ENCODE results near the gene ITFG2.

Gene ITFG2

DNA sequence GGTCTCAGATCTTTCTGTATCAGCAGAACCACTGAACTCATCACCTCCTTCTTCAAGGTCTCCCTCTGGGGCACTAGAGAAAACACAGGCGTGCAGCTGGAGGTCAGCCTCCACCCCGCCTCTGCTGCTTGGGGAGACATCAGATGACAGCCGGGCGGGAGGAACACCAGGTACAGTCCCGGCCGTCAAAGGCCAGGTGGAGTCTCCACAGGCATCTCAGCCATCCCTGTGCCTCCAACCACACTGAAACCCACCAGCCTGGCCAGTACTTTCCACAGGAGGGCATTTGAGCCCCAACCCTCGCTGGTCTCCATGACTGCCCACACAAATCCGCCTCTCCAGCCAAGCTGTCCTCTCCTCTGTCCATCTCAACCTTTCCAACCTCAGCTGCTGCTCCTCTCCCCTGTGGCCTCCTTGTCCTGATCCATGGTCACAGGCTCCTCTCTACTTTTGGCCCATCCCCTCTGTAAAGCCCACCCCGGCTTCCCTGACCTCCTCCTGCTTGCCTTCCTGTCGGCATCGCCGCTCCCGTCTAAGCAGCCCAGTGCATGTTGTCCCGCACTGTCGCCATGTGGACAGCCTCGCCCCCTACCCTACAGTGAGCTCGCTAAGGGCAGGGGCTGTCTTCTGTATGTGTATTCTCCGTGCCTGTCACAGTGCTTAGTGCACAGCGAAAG is 39.1 kb upstream of the ITFG2 start:
- H3K36me3 ChIP-seq (replicated peaks; ENCODE audit: insufficient read depth, low read length) = no peaks in the 10 kb centered on the region
- no peaks in the 10 kb centered on the region for H3F3A ChIP-seq (ENCODE audit: insufficient read depth, low read length)
- H3K79me2 ChIP-seq (ENCODE audit: low read length) = no peaks in the 10 kb centered on the region
- TF ChIP-seq CTCF (IDR thresholded peaks at IDR 0.05; ENCODE audit: low read length) (no peak), EZH2phosphoT487 (IDR thresholded peaks at IDR 0.05; ENCODE audit: low read length) (no peak), EZH2 (optimal IDR thresholded peaks at IDR 0.05; ENCODE audit: low read depth, low read length) (no peak)
- no peaks in the 10 kb centered on the region for H4K20me1 ChIP-seq (ENCODE audit: insufficient read depth, low read length)
- H3K9me2 ChIP-seq (replicated peaks; ENCODE audit: insufficient read depth, low read length) = no peaks in the 10 kb centered on the region
- no peak for DNase-seq
- H3K27ac ChIP-seq (ENCODE audit: low read length) = no peak overlapping the region
- H2AFZ ChIP-seq (ENCODE audit: low read length) = no peak overlapping the region
- no peak overlapping the region for H3K4me3 ChIP-seq (ENCODE audit: low read length)
- H3K4me2 ChIP-seq (ENCODE audit: low read depth, low read length) = no peak overlapping the region
- H3K9ac ChIP-seq (ENCODE audit: low read length) = no peak overlapping the region
- no peaks in the 10 kb centered on the region for H3K4me1 ChIP-seq (ENCODE audit: low read length)
- no peaks in the 10 kb centered on the region for H3K9me3 ChIP-seq (replicated peaks; ENCODE audit: insufficient read depth, low read length)
- H3K27me3 ChIP-seq (replicated peaks; ENCODE audit: insufficient read depth, low read length) = no peaks in the 10 kb centered on the region

- Histone ChIP-seq H3K36me3 (replicated peaks; ENCODE audit: insufficient read depth, low read length) (no peaks in the 10 kb centered on the region), H3K4me2 (ENCODE audit: low read depth, low read length) (no peak overlapping the region), H3K27me3 (replicated peaks; ENCODE audit: insufficient read depth, low read length) (no peaks in the 10 kb centered on the region), H3K4me3 (ENCODE audit: low read length) (no peak overlapping the region), H3K9me2 (replicated peaks; ENCODE audit: insufficient read depth, low read length) (no peaks in the 10 kb centered on the region), H3F3A (ENCODE audit: insufficient read depth, low read length) (no peaks in the 10 kb centered on the region), H3K9me3 (replicated peaks; ENCODE audit: insufficient read depth, low read length) (no peaks in the 10 kb centered on the region), H3K27ac (ENCODE audit: low read length) (no peak overlapping the region), H4K20me1 (ENCODE audit: insufficient read depth, low read length) (no peaks in the 10 kb centered on the region), H3K9ac (ENCODE audit: low read length) (no peak overlapping the region), H3K4me1 (ENCODE audit: low read length) (no peaks in the 10 kb centered on the region), H2AFZ (ENCODE audit: low read length) (no peak overlapping the region), H3K79me2 (ENCODE audit: low read length) (no peaks in the 10 kb centered on the region)
- no peak for DNase-seq
- no peak for TF ChIP-seq CTCF (IDR thresholded peaks at IDR 0.05; ENCODE audit: low read length)
- TF ChIP-seq EZH2 (optimal IDR thresholded peaks at IDR 0.05; ENCODE audit: low read depth, low read length) = no peak
- no peak for TF ChIP-seq EZH2phosphoT487 (IDR thresholded peaks at IDR 0.05; ENCODE audit: low read length)
Observed at GRCh38 chr12:2775431-2775830, 37.0 kb upstream of the ITFG2 start.

DNA sequence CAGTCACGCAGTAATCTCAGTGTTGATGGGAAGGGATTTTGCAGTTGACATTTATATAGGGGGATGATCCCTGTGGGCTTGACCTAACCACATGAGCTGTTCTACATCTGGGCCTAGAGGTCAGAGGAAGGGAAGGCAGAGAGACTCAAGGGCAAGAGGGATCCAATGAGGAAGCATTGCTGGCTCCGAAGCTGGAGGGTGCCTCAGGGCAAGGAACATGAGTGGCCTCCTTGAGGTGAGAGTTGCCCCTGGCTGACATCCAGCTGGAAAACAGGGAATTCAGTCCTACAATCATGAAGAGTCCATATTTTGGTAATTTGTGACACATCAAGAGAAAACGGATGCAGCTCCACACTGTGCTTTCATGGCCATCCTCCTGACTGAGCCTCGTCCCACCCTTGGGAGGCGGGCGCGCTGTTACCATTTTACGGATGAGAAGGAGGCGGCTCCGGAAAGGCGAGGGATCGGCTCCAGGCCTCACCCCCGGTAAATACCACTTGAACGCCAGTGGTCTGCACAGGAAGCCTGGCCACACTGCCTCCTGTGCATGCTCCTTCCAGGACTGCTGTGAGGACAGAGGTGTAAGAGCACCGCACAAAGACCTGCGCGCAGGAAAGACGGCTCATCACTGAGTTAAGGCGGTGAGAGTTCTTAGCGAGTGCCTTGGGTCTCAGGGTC is 36.2 kb upstream of the ITFG2 start:
- no peak overlapping the region for H3K27ac ChIP-seq (ENCODE audit: low read length)
- H3F3A ChIP-seq (ENCODE audit: insufficient read depth, low read length) = no peaks in the 10 kb centered on the region
- DNase-seq = no peak
- H3K4me1 ChIP-seq (ENCODE audit: low read length) = no peaks in the 10 kb centered on the region
- H3K9me2 ChIP-seq (replicated peaks; ENCODE audit: insufficient read depth, low read length) = no peaks in the 10 kb centered on the region
- H3K36me3 ChIP-seq (replicated peaks; ENCODE audit: insufficient read depth, low read length) = no peaks in the 10 kb centered on the region
- no peaks in the 10 kb centered on the region for H3K9me3 ChIP-seq (replicated peaks; ENCODE audit: insufficient read depth, low read length)
- H3K9ac ChIP-seq (ENCODE audit: low read length) = no peak overlapping the region
- no peaks in the 10 kb centered on the region for H4K20me1 ChIP-seq (ENCODE audit: insufficient read depth, low read length)
- H3K79me2 ChIP-seq (ENCODE audit: low read length) = no peaks in the 10 kb centered on the region
- no peak overlapping the region for H3K4me3 ChIP-seq (ENCODE audit: low read length)
- H3K27me3 ChIP-seq (replicated peaks; ENCODE audit: insufficient read depth, low read length) = no peaks in the 10 kb centered on the region
- TF ChIP-seq EZH2 (optimal IDR thresholded peaks at IDR 0.05; ENCODE audit: low read depth, low read length) (no peak), EZH2phosphoT487 (IDR thresholded peaks at IDR 0.05; ENCODE audit: low read length) (no peak), CTCF (IDR thresholded peaks at IDR 0.05; ENCODE audit: low read length) (no peak)
- H2AFZ ChIP-seq (ENCODE audit: low read length) = no peak overlapping the region
- H3K4me2 ChIP-seq (ENCODE audit: low read depth, low read length) = no peak overlapping the region

All from MM.1S (cell line).